ENCODE measurements around the gene ALDH1A3.
"Not testable (repeated sequence)": the region's sequence is repeated elsewhere in the genome, so short reads cannot be mapped to it uniquely, and the experiment has no call there.

Gene ALDH1A3

DNA sequence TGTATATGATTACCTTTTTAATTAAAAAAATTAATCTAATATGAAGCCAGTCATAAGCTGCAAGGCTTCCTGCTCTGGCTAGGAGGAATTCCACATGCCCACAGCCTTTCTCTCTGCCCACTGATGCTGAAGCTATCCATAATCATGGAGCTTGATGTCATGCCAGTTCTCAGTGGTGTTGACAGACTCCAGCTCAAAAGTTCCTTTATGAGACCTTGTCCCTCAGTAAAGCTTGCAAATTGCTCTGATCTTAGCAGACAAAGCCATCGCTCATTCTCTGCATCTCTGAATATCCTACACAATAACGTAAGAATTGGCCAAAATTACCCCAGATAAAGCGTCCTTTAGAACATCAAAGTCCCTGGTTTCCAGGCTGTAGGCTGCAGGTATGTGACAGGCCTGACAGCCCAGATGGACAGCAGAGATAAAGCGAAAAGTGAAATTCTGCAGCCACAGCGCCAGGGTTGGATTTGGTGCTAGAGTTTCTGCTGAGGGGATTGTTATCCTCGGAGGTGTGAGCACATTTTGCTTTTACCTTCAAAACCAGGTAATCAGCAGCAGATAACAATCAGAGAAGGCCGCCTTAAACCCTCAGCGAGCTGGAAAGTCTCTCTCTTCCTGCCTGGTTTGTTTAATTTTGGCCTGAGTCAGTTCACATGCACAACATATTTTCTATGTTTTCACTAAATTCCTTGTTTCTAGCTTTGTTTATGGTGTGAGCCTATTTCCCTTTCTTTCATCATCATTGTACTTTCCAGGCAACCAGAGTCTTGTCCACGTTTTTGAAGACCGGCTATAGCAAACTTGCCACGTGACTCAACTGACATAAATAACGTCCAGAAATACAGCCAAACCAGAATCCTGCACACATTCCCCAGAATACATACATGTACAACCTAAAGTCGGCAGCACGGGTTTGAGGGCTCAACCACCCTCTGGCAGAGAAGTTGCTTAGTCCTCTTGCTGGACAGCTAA, 36.6 kb upstream of the ALDH1A3 start:
- H3K4me3 ChIP-seq: no peak overlapping the region
- no peaks in the 10 kb centered on the region for H3K4me1 ChIP-seq
- no peak overlapping the region for H3K4me2 ChIP-seq
- no peaks in the 10 kb centered on the region for H3K9me3 ChIP-seq
- TF ChIP-seq Cebpa-rat (IDR thresholded peaks at IDR 0.05): no peak
- no peak overlapping the region for H3K27ac ChIP-seq
- H4K20me1 ChIP-seq: no peaks in the 10 kb centered on the region
- H3K9ac ChIP-seq: no peak overlapping the region
- H3K36me3 ChIP-seq: no peaks in the 10 kb centered on the region
- H3K27me3 ChIP-seq: no peaks in the 10 kb centered on the region

DNA sequence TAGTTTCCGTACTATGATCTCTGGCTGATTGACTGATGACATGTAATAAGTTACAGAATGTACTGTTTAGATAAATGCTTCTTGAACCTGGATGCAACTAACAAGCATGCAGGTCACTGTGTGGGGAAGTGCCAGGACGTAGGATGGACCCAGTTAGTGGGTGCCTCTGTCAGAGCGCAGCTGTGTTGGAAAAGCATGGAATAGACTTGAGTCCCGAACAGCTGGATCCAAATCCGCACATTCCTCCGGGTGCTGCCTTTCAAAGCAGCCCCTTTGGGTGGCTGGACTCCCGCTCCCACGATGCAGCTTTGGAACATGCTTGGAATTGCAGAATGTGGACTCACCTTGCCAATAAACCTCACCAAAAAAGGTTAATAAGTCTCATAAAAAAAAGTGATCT, 35.5 kb upstream of the ALDH1A3 start:
- no peak overlapping the region for H3K27ac ChIP-seq
- no peaks in the 10 kb centered on the region for H3K4me1 ChIP-seq
- no peak overlapping the region for H3K4me3 ChIP-seq
- no peaks in the 10 kb centered on the region for H3K36me3 ChIP-seq
- H3K4me2 ChIP-seq: no peak overlapping the region
- no peaks in the 10 kb centered on the region for H4K20me1 ChIP-seq
- H3K9me3 ChIP-seq: no peaks in the 10 kb centered on the region
- TF ChIP-seq Cebpa-rat (IDR thresholded peaks at IDR 0.05): no peak
- no peak overlapping the region for H3K9ac ChIP-seq
- H3K27me3 ChIP-seq: no peaks in the 10 kb centered on the region

GRCh38 chr15:100844778-100845177, 34.9 kb upstream of the ALDH1A3 start:
- H3K4me2 ChIP-seq: no peak overlapping the region
- H3K27ac ChIP-seq: no peak overlapping the region
- no peak overlapping the region for H3K4me3 ChIP-seq
- no peaks in the 10 kb centered on the region for H3K4me1 ChIP-seq
- no peak for TF ChIP-seq Cebpa-rat (IDR thresholded peaks at IDR 0.05)
- H3K9ac ChIP-seq: no peak overlapping the region
- peaks cover 4% of the 10 kb centered on the region; the same call in 1 of the 2 replicates for H3K9me3 ChIP-seq
- no peaks in the 10 kb centered on the region; the same call in 1 of the 2 replicates for H3K27me3 ChIP-seq
- H3K36me3 ChIP-seq: no peaks in the 10 kb centered on the region
- H4K20me1 ChIP-seq: no peaks in the 10 kb centered on the region

GRCh38 chr15:100847194-100847593, 32.4 kb upstream of the ALDH1A3 start:
- no peaks in the 10 kb centered on the region for H3K36me3 ChIP-seq
- H3K27me3 ChIP-seq: no peaks in the 10 kb centered on the region; the same call in 1 of the 2 replicates
- H3K27ac ChIP-seq: no peak overlapping the region
- H3K9me3 ChIP-seq: peaks cover 6% of the 10 kb centered on the region; the same call in 1 of the 2 replicates
- H3K4me1 ChIP-seq: no peaks in the 10 kb centered on the region
- no peak overlapping the region for H3K9ac ChIP-seq
- no peak for TF ChIP-seq Cebpa-rat (IDR thresholded peaks at IDR 0.05)
- H3K4me3 ChIP-seq: no peak overlapping the region
- no peaks in the 10 kb centered on the region for H4K20me1 ChIP-seq
- H3K4me2 ChIP-seq: no peak overlapping the region

DNA sequence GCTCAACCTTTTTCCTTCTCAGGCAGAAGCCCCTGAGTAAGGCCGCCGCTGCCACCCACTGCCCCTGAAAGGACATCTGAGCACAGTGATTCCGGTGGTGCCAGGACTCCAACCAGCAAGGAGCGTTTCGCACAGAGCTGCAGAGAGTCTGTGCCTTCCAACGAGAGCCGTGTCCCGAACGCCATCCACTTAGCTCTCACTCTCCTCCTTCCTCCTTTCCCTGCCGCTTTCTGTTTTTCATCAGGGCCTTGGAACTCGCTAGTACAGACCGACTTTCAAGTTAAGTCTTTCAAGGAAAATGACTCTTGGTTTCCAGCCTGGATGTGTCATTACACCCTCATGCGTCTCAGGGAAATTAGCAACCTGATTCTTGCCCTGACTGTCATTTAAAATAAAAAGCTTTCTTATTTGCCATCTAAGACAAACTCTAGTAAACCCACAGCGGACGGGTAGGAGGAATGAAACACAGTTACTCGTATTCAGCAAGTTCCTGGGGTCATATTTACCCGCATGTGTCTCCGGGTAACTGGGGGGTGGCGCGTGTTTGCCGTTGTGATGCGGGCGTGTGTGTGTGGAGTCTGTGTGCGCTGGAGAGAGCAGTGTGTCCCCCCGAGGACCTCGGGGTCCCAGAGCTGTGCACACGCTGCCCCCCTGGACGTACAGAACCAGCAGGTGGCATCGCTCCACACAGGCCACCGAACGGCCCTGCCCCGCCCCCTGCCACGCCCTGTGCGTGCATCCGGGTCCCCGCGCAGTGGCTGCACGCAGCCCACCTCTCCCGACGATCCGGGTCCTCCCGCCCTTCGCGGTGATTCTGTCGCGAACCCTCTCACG, 30.4 kb upstream of the ALDH1A3 start:
- Histone ChIP-seq H3K4me3 (peak overlapping the region; percentile 64), H3K36me3 (no peaks in the 10 kb centered on the region), H3K9ac (no peak overlapping the region), H3K27me3 (no peaks in the 10 kb centered on the region; the same call in 1 of the 2 replicates), H3K4me1 (no peaks in the 10 kb centered on the region), H3K27ac (no peak overlapping the region), H4K20me1 (no peaks in the 10 kb centered on the region), H3K4me2 (peak overlapping the region; percentile 71), H3K9me3 (peaks cover 6% of the 10 kb centered on the region; the same call in 1 of the 2 replicates)
- no peak for TF ChIP-seq Cebpa-rat (IDR thresholded peaks at IDR 0.05)

GRCh38 chr15:100849855-100850218, 29.8 kb upstream of the ALDH1A3 start:
- Histone ChIP-seq H3K36me3 (no peaks in the 10 kb centered on the region), H3K4me2 (peak overlapping the region; percentile 71), H3K27ac (no peak overlapping the region), H4K20me1 (no peaks in the 10 kb centered on the region), H3K4me3 (peak overlapping the region; percentile 64), H3K9me3 (peaks cover 6% of the 10 kb centered on the region; the same call in 1 of the 2 replicates), H3K9ac (no peak overlapping the region), H3K4me1 (no peaks in the 10 kb centered on the region), H3K27me3 (no peaks in the 10 kb centered on the region; the same call in 1 of the 2 replicates)
- no peak for TF ChIP-seq Cebpa-rat (IDR thresholded peaks at IDR 0.05)

GRCh38 chr15:100851428-100852015, 28.1 kb upstream of the ALDH1A3 start:
- not testable (repeated sequence) for H3K27me3 ChIP-seq, H3K4me3 ChIP-seq, H3K9me3 ChIP-seq, H3K4me1 ChIP-seq, H3K27ac ChIP-seq, H4K20me1 ChIP-seq, H3K9ac ChIP-seq, H3K4me2 ChIP-seq, H3K36me3 ChIP-seq

DNA sequence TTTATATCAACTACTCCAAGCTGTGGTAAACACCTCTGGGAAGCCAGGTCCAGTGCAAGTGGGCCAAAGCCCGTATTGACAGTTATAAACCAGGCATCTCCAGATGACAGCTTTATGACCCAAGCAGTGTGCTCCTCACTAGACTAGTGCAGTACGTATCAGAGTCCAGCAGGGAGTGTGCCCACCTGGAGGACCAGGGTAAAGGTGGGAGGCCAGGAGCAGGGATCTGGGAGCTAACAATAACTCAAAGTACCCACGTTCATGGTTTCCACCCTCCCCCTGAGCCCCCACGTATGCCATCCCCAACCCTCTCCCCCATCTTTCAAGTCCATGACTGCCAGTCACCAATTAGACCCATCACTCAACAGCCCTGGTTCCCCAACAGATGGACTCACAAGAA, 27.0 kb upstream of the ALDH1A3 start:
- no peaks in the 10 kb centered on the region for H4K20me1 ChIP-seq
- no peaks in the 10 kb centered on the region; the same call in 1 of the 2 replicates for H3K27me3 ChIP-seq
- peaks cover 15% of the 10 kb centered on the region for H3K4me1 ChIP-seq
- H3K27ac ChIP-seq: no peak overlapping the region
- no peak overlapping the region for H3K4me2 ChIP-seq
- H3K36me3 ChIP-seq: no peaks in the 10 kb centered on the region
- H3K9me3 ChIP-seq: peaks cover 6% of the 10 kb centered on the region; the same call in 1 of the 2 replicates
- no peak overlapping the region for H3K4me3 ChIP-seq
- TF ChIP-seq Cebpa-rat (IDR thresholded peaks at IDR 0.05): no peak
- no peak overlapping the region for H3K9ac ChIP-seq

- H3K27ac ChIP-seq: no peak overlapping the region
- no peak overlapping the region for H3K4me2 ChIP-seq
- H3K9me3 ChIP-seq: peaks cover 6% of the 10 kb centered on the region; the same call in 1 of the 2 replicates
- H3K36me3 ChIP-seq: no peaks in the 10 kb centered on the region
- no peaks in the 10 kb centered on the region; the same call in 1 of the 2 replicates for H3K27me3 ChIP-seq
- H3K9ac ChIP-seq: no peak overlapping the region
- no peak for TF ChIP-seq Cebpa-rat (IDR thresholded peaks at IDR 0.05)
- H3K4me3 ChIP-seq: no peak overlapping the region
- H3K4me1 ChIP-seq: peaks cover 27% of the 10 kb centered on the region
- H4K20me1 ChIP-seq: no peaks in the 10 kb centered on the region
These were observed 25.8 kb upstream of the ALDH1A3 start for GRCh38 chr15:100853676-100854440.
